ENCODE data around the gene TMEM117. TPM values are rescaled to one million over a fixed set of nuclear protein-coding genes. Genes with fewer than 3 reads are reported as not detected.
"Not testable (repeated sequence)": the region's sequence is repeated elsewhere in the genome, so short reads cannot be mapped to it uniquely, and the experiment has no call there.

TMEM117 gene
- total RNA-seq, 2 experiments from 2014 or later: 0.95 to 7.1 TPM

DNA sequence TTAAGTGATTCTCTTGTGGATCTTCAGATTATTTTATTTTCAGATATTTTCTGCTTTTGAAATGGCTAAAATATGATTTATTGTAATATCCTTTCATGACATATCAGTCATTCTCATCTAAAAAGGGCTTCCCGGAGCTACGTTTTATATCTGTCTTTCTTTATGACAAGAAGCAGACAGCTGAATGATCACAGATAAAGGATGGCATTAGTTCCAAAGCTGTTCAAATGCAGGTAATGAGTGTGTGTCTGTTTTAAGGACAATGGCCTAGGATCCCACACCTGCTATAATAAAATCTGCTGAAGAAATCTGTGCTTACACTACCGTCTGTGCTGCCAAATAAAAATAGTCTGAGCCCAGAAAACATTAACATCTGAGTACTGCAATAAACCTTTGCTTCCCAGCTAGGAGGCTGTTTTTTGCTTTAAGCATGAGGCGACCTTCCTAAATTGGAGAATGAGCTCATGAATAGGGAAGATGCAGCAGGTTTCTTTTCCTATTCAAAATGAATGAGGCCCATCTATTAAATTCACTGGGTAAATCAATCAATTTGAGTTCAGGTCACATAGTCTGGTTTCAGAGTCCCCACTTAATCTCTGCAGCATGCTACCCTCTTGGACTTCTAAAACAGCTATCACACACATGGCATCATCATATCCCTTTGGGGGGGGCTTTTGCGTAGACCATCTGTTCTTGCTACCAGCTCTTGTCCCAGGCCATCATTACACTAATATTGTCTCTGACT, 541.7 kb downstream of the TMEM117 start:
- H2AFZ ChIP-seq (ENCODE audit: low read length): no peak overlapping the region
- TF ChIP-seq, protein P1, sequence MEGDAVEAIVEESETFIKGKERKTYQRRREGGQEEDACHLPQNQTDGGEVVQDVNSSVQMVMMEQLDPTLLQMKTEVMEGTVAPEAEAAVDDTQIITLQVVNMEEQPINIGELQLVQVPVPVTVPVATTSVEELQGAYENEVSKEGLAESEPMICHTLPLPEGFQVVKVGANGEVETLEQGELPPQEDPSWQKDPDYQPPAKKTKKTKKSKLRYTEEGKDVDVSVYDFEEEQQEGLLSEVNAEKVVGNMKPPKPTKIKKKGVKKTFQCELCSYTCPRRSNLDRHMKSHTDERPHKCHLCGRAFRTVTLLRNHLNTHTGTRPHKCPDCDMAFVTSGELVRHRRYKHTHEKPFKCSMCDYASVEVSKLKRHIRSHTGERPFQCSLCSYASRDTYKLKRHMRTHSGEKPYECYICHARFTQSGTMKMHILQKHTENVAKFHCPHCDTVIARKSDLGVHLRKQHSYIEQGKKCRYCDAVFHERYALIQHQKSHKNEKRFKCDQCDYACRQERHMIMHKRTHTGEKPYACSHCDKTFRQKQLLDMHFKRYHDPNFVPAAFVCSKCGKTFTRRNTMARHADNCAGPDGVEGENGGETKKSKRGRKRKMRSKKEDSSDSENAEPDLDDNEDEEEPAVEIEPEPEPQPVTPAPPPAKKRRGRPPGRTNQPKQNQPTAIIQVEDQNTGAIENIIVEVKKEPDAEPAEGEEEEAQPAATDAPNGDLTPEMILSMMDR (conservative IDR thresholded peaks at IDR 0.05; ENCODE audit: low read length): no peak
- TF ChIP-seq EZH2phosphoT487 (IDR thresholded peaks at IDR 0.05; ENCODE audit: borderline replicate concordance, low read depth, low read length): no peak
- H3K4me1 ChIP-seq (ENCODE audit: insufficient read depth, low read length, poor library complexity, severe bottlenecking): no peaks in the 10 kb centered on the region
- ChIA-PET POLR2A (interaction anchor here (0.6 kb wide), 1 partner anchor 66 kb away, joined by 3 read pairs; no protein-coding TSS in a partner anchor), CTCF (ENCODE audit: unreplicated experiment) (no interaction called here)
- no peak overlapping the region for H3K4me3 ChIP-seq (ENCODE audit: low read depth, low read length, poor library complexity, severe bottlenecking)
- no TSS peak for BruUV-seq (replicated peaks)
- H3K79me2 ChIP-seq (ENCODE audit: insufficient read depth, low read depth, low read length): no peaks in the 10 kb centered on the region
- no peak for DNase-seq (ENCODE audit: low spot score)
- intact Hi-C loops (cut with micrococcal nuclease; ENCODE audit: unreplicated experiment): no loop called here
- H3K9me3 ChIP-seq (ENCODE audit: low read length): no peaks in the 10 kb centered on the region
- H4K20me1 ChIP-seq (ENCODE audit: insufficient read depth, low read length): no peaks in the 10 kb centered on the region
- no peaks in the 10 kb centered on the region for H3K9me2 ChIP-seq (ENCODE audit: insufficient read depth, low read length)
- H3K27ac ChIP-seq (ENCODE audit: low read depth, low read length, poor library complexity, severe bottlenecking): no peak overlapping the region
- no peak overlapping the region for H3K4me2 ChIP-seq (ENCODE audit: low read length)
- no peaks in the 10 kb centered on the region for H3K36me3 ChIP-seq (ENCODE audit: insufficient read depth, low read length)

DNA sequence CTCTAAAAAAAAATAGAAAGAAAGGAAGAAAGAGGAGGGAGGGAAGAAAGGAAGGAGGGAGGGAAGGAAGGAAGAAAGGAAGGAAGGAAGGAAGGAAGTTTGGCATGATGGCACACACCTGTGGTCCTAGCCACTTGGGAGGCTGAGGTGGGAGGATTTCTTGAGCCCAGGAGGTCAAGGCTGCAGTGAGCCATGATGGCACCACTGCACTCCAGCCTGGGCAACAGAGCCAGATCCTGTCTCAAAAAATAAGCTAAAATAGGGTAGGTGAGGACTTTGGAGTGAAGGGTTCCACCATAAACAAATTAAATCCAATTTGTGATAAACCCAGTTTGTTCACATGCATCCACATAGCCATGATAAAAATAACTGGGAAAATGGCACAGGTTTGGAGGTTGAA, 543.2 kb downstream of the TMEM117 start:
- H3K36me3 ChIP-seq (ENCODE audit: insufficient read depth, low read length); H3K27ac ChIP-seq (ENCODE audit: low read depth, low read length, poor library complexity, severe bottlenecking); H3K9me2 ChIP-seq (ENCODE audit: insufficient read depth, low read length); H2AFZ ChIP-seq (ENCODE audit: low read length); intact Hi-C loops (cut with micrococcal nuclease; ENCODE audit: unreplicated experiment); H4K20me1 ChIP-seq (ENCODE audit: insufficient read depth, low read length); H3K4me3 ChIP-seq (ENCODE audit: low read depth, low read length, poor library complexity, severe bottlenecking); BruUV-seq (replicated peaks); H3K4me1 ChIP-seq (ENCODE audit: insufficient read depth, low read length, poor library complexity, severe bottlenecking); H3K79me2 ChIP-seq (ENCODE audit: insufficient read depth, low read depth, low read length); DNase-seq (ENCODE audit: low spot score); H3K9me3 ChIP-seq (ENCODE audit: low read length); H3K4me2 ChIP-seq (ENCODE audit: low read length); CTCF ChIA-PET (ENCODE audit: unreplicated experiment): not testable (repeated sequence)
- POLR2A ChIA-PET: interaction anchor here (0.6 to 0.7 kb wide), 3 partner anchors 15 to 502 kb away, joined by 3 read pairs; no protein-coding TSS in a partner anchor

DNA sequence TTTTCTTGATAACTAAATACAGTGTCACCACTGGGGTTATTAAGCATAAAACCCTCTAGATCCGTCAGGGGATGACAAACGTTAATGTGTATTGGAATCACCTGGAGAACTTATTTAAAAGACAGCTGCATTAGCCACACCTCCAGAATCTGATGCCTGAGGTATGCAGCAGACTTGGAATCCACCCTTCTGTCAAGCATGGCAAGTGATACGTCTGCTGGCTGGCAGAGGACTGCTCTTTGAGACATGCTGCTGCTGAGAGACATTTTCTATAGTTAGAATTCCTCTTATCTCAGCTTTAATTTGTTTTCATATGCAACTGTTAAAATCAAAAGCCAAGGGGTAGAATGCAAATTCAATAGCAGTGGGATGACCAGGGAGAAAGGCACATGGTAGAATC, 544.0 kb downstream of the TMEM117 start:
- BruUV-seq (replicated peaks): no TSS peak
- H4K20me1 ChIP-seq (ENCODE audit: insufficient read depth, low read length): no peaks in the 10 kb centered on the region
- H3K4me1 ChIP-seq (ENCODE audit: insufficient read depth, low read length, poor library complexity, severe bottlenecking): no peaks in the 10 kb centered on the region
- H3K36me3 ChIP-seq (ENCODE audit: insufficient read depth, low read length): no peaks in the 10 kb centered on the region
- no peak overlapping the region for H2AFZ ChIP-seq (ENCODE audit: low read length)
- no peak overlapping the region for H3K27ac ChIP-seq (ENCODE audit: low read depth, low read length, poor library complexity, severe bottlenecking)
- no peaks in the 10 kb centered on the region for H3K9me3 ChIP-seq (ENCODE audit: low read length)
- DNase-seq (ENCODE audit: low spot score): no peak
- TF ChIP-seq, protein P1 (conservative IDR thresholded peaks at IDR 0.05; ENCODE audit: low read length): no peak
- no peak for TF ChIP-seq EZH2phosphoT487 (IDR thresholded peaks at IDR 0.05; ENCODE audit: borderline replicate concordance, low read depth, low read length)
- CTCF ChIA-PET (ENCODE audit: unreplicated experiment): no interaction called here
- intact Hi-C loops (cut with micrococcal nuclease; ENCODE audit: unreplicated experiment): no loop called here
- no peaks in the 10 kb centered on the region for H3K79me2 ChIP-seq (ENCODE audit: insufficient read depth, low read depth, low read length)
- no peak overlapping the region for H3K4me2 ChIP-seq (ENCODE audit: low read length)
- POLR2A ChIA-PET: interaction anchor here (0.6 kb wide), 1 partner anchor 19 kb away, joined by 3 read pairs; no protein-coding TSS in a partner anchor
- H3K9me2 ChIP-seq (ENCODE audit: insufficient read depth, low read length): no peaks in the 10 kb centered on the region
- no peak overlapping the region for H3K4me3 ChIP-seq (ENCODE audit: low read depth, low read length, poor library complexity, severe bottlenecking)

All from OCI-LY7 (cell line).